ENCODE data around the gene MPP7. TPM values are rescaled to one million over a fixed set of nuclear protein-coding genes. Genes with fewer than 3 reads are reported as not detected.

Gene MPP7
- 1.1 and 2.8 TPM in 2 replicates for polyA plus RNA-seq

DNA sequence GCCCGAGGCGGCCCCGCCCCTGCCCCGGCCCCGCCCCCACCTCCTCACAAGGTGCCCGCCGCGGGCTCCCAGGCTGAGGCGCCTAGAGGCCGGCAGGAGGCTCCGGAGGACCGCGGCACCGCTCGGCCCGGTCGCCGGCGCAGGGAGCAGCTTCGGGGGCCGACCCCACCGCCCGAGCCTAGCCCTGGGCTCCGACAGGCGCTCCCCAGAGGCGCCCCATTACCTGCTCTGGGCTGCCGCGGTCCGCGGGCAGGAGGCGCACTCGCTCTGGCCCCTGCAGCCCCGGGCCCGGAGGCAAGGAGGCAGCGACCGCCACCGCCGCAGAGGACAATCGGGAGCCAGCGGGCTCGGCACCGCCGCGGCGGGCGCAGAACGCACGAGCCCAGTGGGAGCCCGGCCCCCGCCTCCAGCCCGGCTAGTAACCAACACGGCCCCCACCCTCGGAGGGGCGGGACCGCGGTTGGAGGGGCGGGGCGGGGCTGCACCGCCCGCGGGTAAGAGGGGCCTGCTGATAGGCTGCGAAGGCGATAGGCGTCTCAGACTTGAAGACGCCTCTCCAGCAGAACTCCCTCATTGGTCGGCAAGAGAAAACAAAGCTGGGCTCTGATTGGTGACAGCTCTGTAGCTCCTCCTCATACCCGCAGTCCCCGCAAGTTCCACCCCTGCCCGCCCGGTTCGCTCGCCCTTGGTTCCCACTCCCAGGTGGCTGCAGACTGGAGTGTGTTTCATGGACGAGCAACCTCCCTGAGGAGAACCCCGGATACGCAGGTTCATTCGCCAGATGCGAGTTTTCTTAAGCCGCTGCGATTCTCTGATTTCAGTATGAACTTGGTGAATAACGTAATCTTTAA is at the start of gene MPP7:
TSS of gene MPP7 (minus strand) at position 427 of the 851 bp plus-strand sequence. CDS start 64,460 bp downstream, outside the sequence.

Other genes starting within 250 kb of the MPP7 start
- gene WAC, start 230.1 kb upstream of the MPP7 start, polyA plus RNA-seq, result 38.2 and 52.2 TPM in 2 replicates